Activated CD4-positive, CD25-positive, alpha-beta regulatory T cell treated with anti-CD3 and anti-CD28 coated beads, Interleukin-2, amount 50 U/mL, for 16 hours (primary cell): ENCODE measurements around the gene CD27.
"Not testable (repeated sequence)": the region's sequence is repeated elsewhere in the genome, so short reads cannot be mapped to it uniquely, and the experiment has no call there.

Experiments used
- DNase-seq: peaks from one replicate; pipeline ENCODE4 v3.0.0-alpha.2; 2020; ENCODE audit warnings: low read depth, low spot score

The CD27 gene

GRCh38 chr12:6461401-6462233 is 16.9 kb downstream of the CD27 start:
- DNase-seq: peak; percentile 45

DNA sequence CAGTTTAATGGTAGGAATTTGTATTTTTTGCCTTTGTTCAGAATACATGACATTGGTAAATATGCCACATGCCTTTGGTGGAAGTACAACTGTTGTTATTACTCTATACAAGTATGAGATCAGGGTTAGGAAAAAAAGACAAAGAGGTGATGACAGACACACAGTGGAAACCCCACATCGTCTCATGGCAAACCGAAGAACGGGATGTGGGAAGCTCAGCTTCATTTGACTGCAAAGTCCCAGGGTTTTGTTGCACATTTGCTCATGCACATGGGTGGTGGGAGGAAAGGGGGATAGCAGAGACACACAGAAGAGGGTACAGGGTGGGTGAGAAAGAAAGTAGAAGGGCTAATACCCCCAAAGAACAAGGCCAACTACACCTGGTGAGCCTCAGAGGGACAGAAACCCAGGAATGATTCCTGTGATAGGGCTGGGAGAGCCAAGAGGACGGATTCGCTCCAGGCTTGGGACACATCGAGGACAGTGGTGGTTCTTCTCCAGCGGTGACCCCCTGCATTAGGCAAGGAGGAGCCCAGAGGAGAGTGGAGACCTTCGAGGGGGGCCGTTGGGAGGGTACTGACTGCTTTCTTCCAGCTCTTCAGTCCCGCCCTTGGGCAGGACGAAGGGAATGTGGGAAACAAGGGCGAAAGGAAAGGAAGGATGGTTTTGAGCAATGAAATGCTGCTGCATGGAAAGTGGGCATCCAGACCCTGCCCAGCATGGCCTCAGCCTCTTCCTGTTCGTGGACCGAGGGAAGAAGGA is 17.7 kb downstream of the CD27 start:
- no peak for DNase-seq

GRCh38 chr12:6463216-6463615 is 18.5 kb downstream of the CD27 start:
- no peak for DNase-seq

- no peak for DNase-seq
Observed at GRCh38 chr12:6463858-6464257, 19.1 kb downstream of the CD27 start.

GRCh38 chr12:6464531-6464930 is 19.8 kb downstream of the CD27 start:
- no peak for DNase-seq

DNA sequence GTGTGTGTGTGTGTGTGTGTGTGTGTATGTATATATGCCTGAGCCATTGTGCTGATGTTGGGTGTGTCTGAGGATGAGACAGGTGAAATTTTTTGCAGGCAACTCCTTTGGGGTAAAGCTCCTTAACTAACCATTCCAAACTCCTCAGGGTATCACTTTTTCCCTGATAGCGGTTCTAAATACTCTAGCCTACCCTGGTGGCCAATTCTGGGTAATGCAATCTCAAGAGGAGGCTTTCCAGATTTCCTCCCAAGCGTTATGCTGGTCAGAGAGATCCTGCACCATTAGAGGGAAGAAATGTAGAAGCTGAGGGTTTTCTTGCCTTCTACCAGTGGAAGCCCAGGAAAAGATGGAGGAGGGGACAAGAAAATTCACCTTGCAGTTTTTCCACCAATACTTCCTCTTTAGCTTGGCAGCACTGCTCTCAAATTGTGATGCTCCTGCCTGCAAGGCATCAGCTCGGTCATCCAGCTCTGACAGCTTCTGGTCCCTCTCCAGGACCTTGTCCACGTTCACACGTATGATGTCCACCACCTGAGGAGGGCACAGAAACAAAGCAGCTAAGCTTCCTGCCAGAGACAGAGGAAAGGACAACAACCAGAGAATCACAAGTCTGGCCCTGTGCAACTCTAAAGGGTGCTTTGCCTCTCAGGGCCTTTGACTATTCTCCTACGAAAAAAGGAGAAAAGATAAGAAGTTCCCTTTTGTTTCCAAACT is 20.9 kb downstream of the CD27 start:
- no peak for DNase-seq

GRCh38 chr12:6466184-6466573 is 21.4 kb downstream of the CD27 start:
- DNase-seq: no peak

DNA sequence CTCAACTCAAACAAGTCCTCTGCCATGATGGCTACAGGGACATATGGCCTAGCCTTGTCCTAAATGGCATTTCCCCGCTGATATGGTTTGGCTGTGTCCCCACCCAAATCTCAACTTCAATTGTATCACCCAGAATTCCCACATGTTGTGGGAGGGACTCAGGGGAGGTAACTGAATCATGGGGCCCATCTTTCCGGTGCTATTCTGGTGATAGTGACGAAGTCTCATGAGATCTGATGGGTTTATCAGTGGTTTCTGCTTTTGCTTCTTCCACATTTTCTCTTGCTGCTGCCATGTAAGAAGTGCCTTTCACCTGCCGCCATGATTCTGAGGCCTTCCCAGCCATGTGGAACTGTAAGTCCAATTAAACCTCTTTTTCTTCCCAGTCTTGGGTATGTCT is 22.0 kb downstream of the CD27 start:
- not testable (repeated sequence) for DNase-seq

GRCh38 chr12:6467571-6468282 is 23.0 kb downstream of the CD27 start:
- not testable (repeated sequence) for DNase-seq

GRCh38 chr12:6468283-6468575 is 23.5 kb downstream of the CD27 start:
- no peak for DNase-seq

- DNase-seq: no peak
Observed at GRCh38 chr12:6469092-6469491, 24.3 kb downstream of the CD27 start.

DNA sequence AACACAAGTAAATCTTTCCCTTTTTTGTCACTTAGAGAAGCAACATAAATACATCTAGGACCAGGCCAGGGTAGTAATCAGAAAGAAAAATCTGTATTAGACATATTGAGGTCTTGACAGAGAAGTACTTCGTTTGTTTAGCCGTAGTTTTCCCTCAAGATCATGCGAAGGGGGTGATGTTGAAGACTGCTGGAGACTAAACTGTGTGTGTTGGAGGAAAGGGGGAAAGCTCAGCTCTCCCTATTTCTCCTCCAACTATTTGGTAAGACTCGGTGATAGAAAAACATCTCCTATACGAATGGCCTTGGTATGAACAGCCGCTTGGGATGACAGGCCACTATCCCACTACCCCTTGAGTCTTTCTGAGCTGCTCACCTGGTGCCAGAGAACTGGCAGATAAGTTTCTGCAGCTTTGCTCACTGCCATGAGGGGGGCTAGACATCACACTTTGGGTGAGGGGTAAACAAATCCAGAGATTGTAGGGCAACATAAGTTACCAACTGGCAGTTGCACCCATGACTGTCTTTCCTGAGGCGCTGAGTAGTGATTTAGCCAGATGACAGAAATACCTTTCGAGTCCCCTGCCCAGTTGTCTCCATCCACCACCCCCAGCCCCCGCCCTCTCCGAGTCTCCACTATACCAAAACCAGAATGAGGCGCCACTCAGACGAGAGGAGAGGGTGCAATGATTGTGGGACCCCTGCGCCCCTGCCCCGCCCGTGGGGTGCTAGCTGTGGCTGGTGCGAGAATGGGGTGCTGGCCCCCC is 25.0 kb downstream of the CD27 start:
- DNase-seq: no peak

GRCh38 chr12:6470375-6471163 is 25.8 kb downstream of the CD27 start, which contains the start of gene VAMP1:
VAMP1 (minus strand) TSS chr12:6470677; CDS start chr12:6470531, 146 bp downstream.
- DNase-seq: peak; percentile 94

DNA sequence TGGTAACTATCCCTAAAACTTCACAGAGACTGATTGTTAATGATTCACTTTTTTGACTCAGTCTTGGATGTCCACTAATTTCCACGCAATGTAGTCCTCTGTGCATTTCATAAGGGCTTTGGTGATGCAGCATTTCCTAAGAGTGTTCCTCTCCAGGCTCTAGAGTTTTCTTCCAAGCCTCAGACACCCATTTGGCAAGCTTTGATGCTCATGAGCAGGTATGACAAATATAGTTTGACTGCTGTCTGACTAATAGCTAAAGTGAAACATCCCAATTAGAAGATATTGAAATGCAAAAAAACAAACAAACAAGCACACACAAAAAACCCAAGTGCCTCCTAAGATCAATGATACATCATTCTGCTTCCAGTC is 27.2 kb downstream of the CD27 start:
- no peak for DNase-seq

- no peak for DNase-seq
Observed at GRCh38 chr12:6472491-6472890, 27.7 kb downstream of the CD27 start.

- DNase-seq: not testable (repeated sequence)
Observed at GRCh38 chr12:6475233-6475975, 30.6 kb downstream of the CD27 start.

- no peak for DNase-seq
Observed at GRCh38 chr12:6476489-6476888, 31.7 kb downstream of the CD27 start.

GRCh38 chr12:6477601-6478377 is 33.0 kb downstream of the CD27 start:
- not testable (repeated sequence) for DNase-seq

DNA sequence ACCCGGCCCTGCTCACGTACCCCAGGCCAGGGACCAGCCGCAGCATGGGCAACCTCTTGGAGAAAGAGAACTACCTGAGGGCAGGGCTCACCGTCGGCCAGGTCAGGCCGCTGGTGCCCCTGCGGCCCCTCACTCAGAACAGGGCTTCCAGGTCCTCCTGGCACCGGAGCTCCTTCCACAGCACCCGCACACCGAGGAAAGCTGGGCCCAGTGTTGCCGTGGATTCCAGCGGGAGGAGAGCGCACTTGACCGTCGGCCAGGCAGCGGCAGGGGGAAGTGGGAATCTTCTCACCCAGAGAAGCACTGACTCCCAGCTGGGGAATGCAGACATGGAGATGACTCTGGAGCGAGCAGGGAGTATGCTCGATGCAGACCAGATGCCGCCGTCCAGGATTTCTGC is 33.7 kb downstream of the CD27 start:
- DNase-seq: no peak
